Measurements from ENCODE around the gene PFN3. TPM values are rescaled to one million over a fixed set of nuclear protein-coding genes. Genes with fewer than 3 reads are reported as not detected.

PFN3 gene
- total and polyA plus RNA-seq, 2 of the 13 experiments (the other 11 are each of a cell fraction or from before 2014, with no cell fraction given), result not detected

- H3K36me3 ChIP-seq (replicated peaks in 1 of 2; ENCODE audit: control insufficient read depth in 1 of 2, insufficient read depth in 2 of 2, low read length in 2 of 2), result peaks cover 0 to 3% of the 10 kb centered on the region in 2 experiments; a peak in 1 of 5 replicates
- peaks cover 5% of the 10 kb centered on the region for H3K79me2 ChIP-seq (ENCODE audit: insufficient read depth, low read length)
- H3K9ac ChIP-seq (ENCODE audit: insufficient read depth, low read depth, low read length), result no peak overlapping the region
- in situ Hi-C loops (cut with HindIII; ENCODE audit: extremely low pct_ligation_motif_present, low pct_unique_long_range_greater_than_20kb), result loop anchor here (5.0 to 25.0 kb wide), 2 partner anchors 137 to 337 kb away; partner anchors contain the start of gene MXD3
- FAIRE-seq (no peak), ATAC-seq (no peak), DNase-seq (ENCODE audit: low spot score) (no peak)
- intact Hi-C loops (cut with micrococcal nuclease; ENCODE audit: unreplicated experiment), result loop anchor here (5.0 kb wide), 1 partner anchor 122 kb away; no protein-coding TSS in a partner anchor
- peak; percentile 26 for TF ChIP-seq POLR2G (IDR thresholded peaks at IDR 0.05; ENCODE audit: low read depth, low read length)
- TF ChIP-seq SKI (IDR thresholded peaks at IDR 0.05; ENCODE audit: partially characterized antibody), result no peak
- TF ChIP-seq ARNTL (CRISPR knock-in tag; IDR thresholded peaks at IDR 0.05), result no peak
- peak; percentile 56 for TF ChIP-seq AGO1 (IDR thresholded peaks at IDR 0.05; ENCODE audit: low read depth, low read length, poor library complexity, severe bottlenecking)
- TF ChIP-seq AKAP8 (CRISPR knock-in tag; IDR thresholded peaks at IDR 0.05), result peak; percentile 74; the same call in 1 of the 2 replicates
- no peak overlapping the region for H3K4me3 ChIP-seq (replicated peaks in 1 of 3; ENCODE audit: insufficient read depth in 1 of 3, low read depth in 2 of 3, low read length in 3 of 3)
- ChIA-PET CTCF (ENCODE audit: low intra/inter-chr PET ratio, low total read pairs) (no interaction called here), POLR2A (interaction anchor here (2.0 to 4.2 kb wide), 2 partner anchors 45 to 71 kb away, joined by 6 to 19 read pairs; no protein-coding TSS in a partner anchor)
- peaks cover 2% of the 10 kb centered on the region; the same call in 1 of the 2 replicates for H4K20me1 ChIP-seq (ENCODE audit: insufficient read depth, low read length)
- H3K27me3 ChIP-seq (ENCODE audit: control insufficient read depth in 1 of 2, insufficient read depth in 2 of 2, low read length in 2 of 2), result no peaks in the 10 kb centered on the region
- H3K4me2 ChIP-seq (ENCODE audit: low read depth, low read length), result no peak overlapping the region
- no peak overlapping the region for H2AFZ ChIP-seq (ENCODE audit: low read length)
- H3K27ac ChIP-seq (ENCODE audit: extremely low read length, insufficient read depth, low read length), result no peak overlapping the region
- H3K4me1 ChIP-seq (ENCODE audit: insufficient read depth, low read length), result peaks cover 66% of the 10 kb centered on the region
- BruUV-seq (replicated peaks), result no TSS peak
- no peaks in the 10 kb centered on the region for H3K9me3 ChIP-seq (ENCODE audit: low read length)
- 93% methylated on average over 10 of the region's 18 CpGs for WGBS (ENCODE audit: low lambda C conversion rate)
Observed at GRCh38 chr5:177449140-177450061, 48.9 kb upstream of the PFN3 start.

Data from HepG2 (cell line).